Left ventricle myocardium superior (tissue), 1 donor: ENCODE measurements around the gene AMPD2. TPM values are rescaled to one million over a fixed set of nuclear protein-coding genes. Genes with fewer than 3 reads are reported as not detected.
"Not testable (repeated sequence)": the region's sequence is repeated elsewhere in the genome, so short reads cannot be mapped to it uniquely, and the experiment has no call there.

Experiments used
- ATAC-seq: fragments of 200-7000 bp; cut with Tn5 transposase; one replicate; pipeline ENCODE4 v1.9.1; 2020; ENCODE audit warnings: mild to moderate bottlenecking, moderate library complexity
- DNase-seq: peaks from one replicate; pipeline ENCODE4 v3.0.0-alpha.2; 2020
- intact Hi-C: fragments of 100-400 bp; cut with micrococcal nuclease; formaldehyde crosslinking; loops from one replicate; pipeline ENCODE4 v1.11.0; 2022
- total RNA-seq: library from RNA; stranded (reverse); fragmentation: NEBNext Ultra II Directional; extraction: Animal tissue kit (Norgen Biotek cat#: 25700); gene quantifications from one replicate; pipeline ENCODE4 v1.2.1, GENCODE V29; 2021
- donor health status: DM: no; HTN: yes; CAD: no; lungs with severe emphysema.

Gene AMPD2
- total RNA-seq, 1 donor from 2014 or later: 11.0 TPM

- DNase-seq (no peak), ATAC-seq (no peak)
- intact Hi-C loops: no loop called here
Measured at GRCh38 chr1:109661391-109661790, 41.8 kb downstream of the AMPD2 start.

- intact Hi-C loops: no loop called here
- DNase-seq (no peak), ATAC-seq (no peak)
Measured at GRCh38 chr1:109664671-109665070, 45.0 kb downstream of the AMPD2 start.

DNA sequence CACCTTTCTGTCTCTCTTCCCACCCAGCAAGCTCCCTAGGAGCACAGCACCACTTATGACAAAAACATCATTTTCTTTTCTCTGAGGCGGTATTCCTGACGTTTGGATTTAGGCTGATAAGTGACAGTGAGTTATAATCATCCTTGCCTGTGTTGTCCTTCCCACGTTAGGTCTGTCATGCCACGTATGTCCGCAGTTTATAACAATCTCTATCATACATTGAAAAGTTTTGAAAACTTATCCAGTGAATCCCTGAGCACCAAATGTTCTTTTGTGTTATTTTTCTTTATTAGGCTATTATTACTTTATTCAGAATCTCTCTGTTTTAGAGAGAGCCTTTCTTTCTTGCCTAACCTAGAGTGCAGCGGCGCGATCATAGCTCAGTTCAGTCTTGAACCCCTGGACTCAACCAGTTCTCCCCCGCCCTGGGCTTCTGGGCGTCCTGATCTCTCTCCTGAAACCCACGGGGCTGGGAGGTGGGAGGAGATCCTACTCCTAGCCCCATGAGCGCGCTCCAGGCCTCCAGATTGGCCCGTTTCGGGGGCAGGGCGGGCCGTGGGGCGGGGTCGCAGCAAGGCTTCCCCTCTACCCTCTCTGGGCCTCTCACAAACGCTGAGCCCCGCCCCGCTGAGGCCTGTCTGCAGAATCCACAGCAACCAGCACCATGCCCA, 48.0 kb downstream of the AMPD2 start, which contains the start of gene GSTM2:
Gene GSTM2, plus strand, starts transcription at position 606 of the 671 bp plus-strand sequence. Its CDS starts 59 bp downstream, at position 665.
- intact Hi-C loops: no loop called here
- ATAC-seq (peak; percentile 99), DNase-seq (peak; percentile 97)

DNA sequence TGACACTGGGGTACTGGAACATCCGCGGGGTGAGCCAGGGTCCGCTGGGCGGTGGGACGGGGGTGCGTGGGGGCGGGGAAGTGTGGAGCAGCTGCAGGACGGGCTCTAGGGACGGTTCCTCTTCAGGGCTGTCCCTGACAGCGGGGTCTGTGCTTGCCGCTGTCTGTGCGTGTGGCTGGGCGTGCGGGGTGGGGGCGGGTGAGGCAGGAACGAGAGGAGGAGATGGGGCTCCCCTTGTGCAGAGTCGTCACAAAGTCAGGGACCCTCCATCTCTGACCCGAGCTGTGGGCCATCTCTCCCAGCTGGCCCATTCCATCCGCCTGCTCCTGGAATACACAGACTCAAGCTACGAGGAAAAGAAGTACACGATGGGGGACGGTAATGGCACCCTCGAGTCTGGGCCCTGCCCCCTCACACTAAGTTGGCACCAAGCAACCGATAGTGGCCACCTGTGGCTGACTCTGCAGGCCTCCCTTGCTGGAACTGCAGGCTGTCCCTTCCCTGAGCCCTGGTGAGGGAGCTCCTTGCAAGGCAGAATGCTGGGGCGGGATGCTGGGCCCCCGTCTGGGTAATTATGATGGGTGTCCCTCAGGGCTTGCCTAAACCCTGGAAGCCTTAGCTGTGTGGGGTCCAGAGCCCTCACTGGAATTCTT, 48.6 kb downstream of the AMPD2 start:
- intact Hi-C loops: no loop called here
- no peak for DNase-seq
- ATAC-seq: peak; percentile 55

GRCh38 chr1:109669246-109669948, 49.8 kb downstream of the AMPD2 start:
- intact Hi-C loops: no loop called here
- no peak for ATAC-seq
- no peak for DNase-seq

DNA sequence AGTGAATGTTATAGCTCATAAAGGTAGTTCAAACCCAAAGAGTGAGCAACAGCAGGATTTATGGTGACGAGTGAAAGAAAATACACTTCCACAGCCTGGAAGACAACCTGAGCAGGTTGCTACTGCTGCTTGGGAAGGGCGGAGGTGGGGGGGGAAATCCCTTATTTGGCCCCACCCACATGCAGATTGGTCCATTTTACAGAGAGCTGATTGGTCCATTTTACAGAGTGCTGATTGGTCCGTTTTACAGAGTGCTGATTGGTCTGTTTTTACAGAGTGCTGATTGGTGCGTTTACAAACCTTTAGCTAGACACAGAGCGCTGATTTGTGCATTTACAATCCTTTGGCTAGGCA, 50.3 kb downstream of the AMPD2 start:
- ATAC-seq, intact Hi-C loops, DNase-seq: not testable (repeated sequence)

GRCh38 chr1:109671067-109671466, 51.4 kb downstream of the AMPD2 start:
- intact Hi-C loops: no loop called here
- ATAC-seq (no peak), DNase-seq (no peak)

GRCh38 chr1:109673861-109674260, 54.2 kb downstream of the AMPD2 start:
- ATAC-seq, intact Hi-C loops, DNase-seq: not testable (repeated sequence)

GRCh38 chr1:109676683-109677381, 57.2 kb downstream of the AMPD2 start:
- ATAC-seq, DNase-seq, intact Hi-C loops: not testable (repeated sequence)

DNA sequence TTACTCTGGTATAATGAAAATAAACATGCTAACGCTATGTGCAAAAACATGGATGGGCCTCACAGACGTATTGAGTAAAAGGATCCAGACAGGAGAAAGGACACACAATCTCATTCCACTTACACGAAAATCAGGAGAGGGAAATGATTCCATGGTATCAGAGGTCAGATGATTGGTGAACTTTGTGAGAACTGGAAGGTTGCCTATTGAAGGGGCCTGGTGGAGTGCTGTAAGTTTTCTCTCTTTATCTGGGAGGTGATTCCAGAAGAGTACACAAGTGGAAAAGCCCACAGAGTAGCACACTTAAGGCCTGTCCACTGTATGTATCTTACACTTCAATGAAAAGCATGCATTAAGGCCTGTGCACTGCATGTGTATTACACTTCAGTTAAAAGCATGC, 57.8 kb downstream of the AMPD2 start:
- intact Hi-C loops: no loop called here
- ATAC-seq (no peak), DNase-seq (no peak)

GRCh38 chr1:109678637-109679036, 59.0 kb downstream of the AMPD2 start:
- ATAC-seq, DNase-seq, intact Hi-C loops: not testable (repeated sequence)

Other genes starting within 250 kb of the AMPD2 start
- gene SORT1, start 221.9 kb upstream of the AMPD2 start, total RNA-seq: 117 TPM
- 50.8 TPM for gene PSMA5, start 193.4 kb upstream of the AMPD2 start, total RNA-seq
- gene SYPL2, start 153.3 kb upstream of the AMPD2 start, total RNA-seq: 30.4 TPM
- 3.4 TPM for gene ATXN7L2, start 135.9 kb upstream of the AMPD2 start, total RNA-seq
- 4.3 TPM for gene CYB561D1, start 125.7 kb upstream of the AMPD2 start, total RNA-seq
- 18.4 TPM for gene AMIGO1, start 110.1 kb upstream of the AMPD2 start, total RNA-seq
- 0.07 TPM for gene GPR61, start 80.0 kb upstream of the AMPD2 start, total RNA-seq
- gene GNAI3, start 71.2 kb upstream of the AMPD2 start, total RNA-seq: 2.2 TPM
- not detected for gene GNAT2, start 221 bp upstream of the AMPD2 start, total RNA-seq
- gene GSTM4, start 36.3 kb downstream of the AMPD2 start, total RNA-seq: 46.5 TPM
- 83.6 TPM for gene GSTM2, start 48.2 kb downstream of the AMPD2 start, total RNA-seq
- gene GSTM1, start 68.0 kb downstream of the AMPD2 start, total RNA-seq: not detected
- 2.6 TPM for gene GSTM5, start 92.4 kb downstream of the AMPD2 start, total RNA-seq
- 113 TPM for gene GSTM3, start 121.2 kb downstream of the AMPD2 start, total RNA-seq
- gene EPS8L3, start 144.1 kb downstream of the AMPD2 start, total RNA-seq: not detected